ENCODE results near the gene XRN2. TPM values are rescaled to one million over a fixed set of nuclear protein-coding genes. Genes with fewer than 3 reads are reported as not detected.

Gene XRN2
- total RNA-seq, 2 experiments from 2014 or later: 48.5 to 48.9 TPM

DNA sequence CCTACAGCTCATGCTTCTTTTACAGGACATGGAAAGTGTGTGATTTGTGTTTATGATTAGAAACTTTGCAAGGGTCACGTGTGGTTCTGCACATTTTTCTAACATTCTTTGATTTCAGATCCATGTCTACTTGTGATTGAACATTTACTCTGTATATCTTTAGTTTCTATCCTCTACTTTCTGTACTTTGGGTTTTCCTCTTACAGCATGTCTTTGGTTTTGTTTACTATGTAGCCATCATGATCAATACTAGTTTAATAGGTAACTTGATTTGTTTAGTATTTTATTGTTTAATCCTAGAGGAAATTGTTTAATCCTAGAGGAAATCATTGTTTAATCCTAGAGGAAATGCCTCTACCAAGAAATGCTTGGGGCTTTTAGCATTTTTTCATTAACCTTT lies 41.8 kb downstream of the XRN2 start:
- Histone ChIP-seq H3K4me3 (ENCODE audit: low read length) (no peak overlapping the region), H3K9me3 (ENCODE audit: control insufficient read depth in 1 of 2, insufficient read depth in 1 of 2, low read length in 2 of 2) (no peaks in the 10 kb centered on the region), H3K27ac (ENCODE audit: low read depth in 1 of 2, low read length in 2 of 2) (no peak overlapping the region), H3K27me3 (ENCODE audit: control insufficient read depth in 1 of 2, insufficient read depth in 2 of 2, low read length in 2 of 2) (no peaks in the 10 kb centered on the region), H3K36me3 (ENCODE audit: insufficient read depth, low read length) (peaks cover 80% of the 10 kb centered on the region), H3K4me1 (ENCODE audit: insufficient read depth, low read length) (no peaks in the 10 kb centered on the region)
- ATAC-seq (ENCODE audit: poor library complexity) (no peak), DNase-seq (no peak)
- H3K4me1 Mint-ChIP-seq (ENCODE audit: low read depth): peaks cover 4% of the 10 kb centered on the region
- H3K4me3 Mint-ChIP-seq: no peak overlapping the region
- ChIA-PET POLR2A (no interaction called here), CTCF (no interaction called here)
- H3K27me3 Mint-ChIP-seq: no peaks in the 10 kb centered on the region
- no peaks in the 10 kb centered on the region for H3K9me3 Mint-ChIP-seq
- intact Hi-C loops (cut with DNase I, micrococcal nuclease): loop anchor here in 1 of 2 experiments (5.0 to 10.0 kb wide), 2 partner anchors 37 to 110 kb away; no protein-coding TSS in a partner anchor
- H3K36me3 Mint-ChIP-seq (ENCODE audit: low read depth): peaks cover 86% of the 10 kb centered on the region
- TF ChIP-seq, protein P1, sequence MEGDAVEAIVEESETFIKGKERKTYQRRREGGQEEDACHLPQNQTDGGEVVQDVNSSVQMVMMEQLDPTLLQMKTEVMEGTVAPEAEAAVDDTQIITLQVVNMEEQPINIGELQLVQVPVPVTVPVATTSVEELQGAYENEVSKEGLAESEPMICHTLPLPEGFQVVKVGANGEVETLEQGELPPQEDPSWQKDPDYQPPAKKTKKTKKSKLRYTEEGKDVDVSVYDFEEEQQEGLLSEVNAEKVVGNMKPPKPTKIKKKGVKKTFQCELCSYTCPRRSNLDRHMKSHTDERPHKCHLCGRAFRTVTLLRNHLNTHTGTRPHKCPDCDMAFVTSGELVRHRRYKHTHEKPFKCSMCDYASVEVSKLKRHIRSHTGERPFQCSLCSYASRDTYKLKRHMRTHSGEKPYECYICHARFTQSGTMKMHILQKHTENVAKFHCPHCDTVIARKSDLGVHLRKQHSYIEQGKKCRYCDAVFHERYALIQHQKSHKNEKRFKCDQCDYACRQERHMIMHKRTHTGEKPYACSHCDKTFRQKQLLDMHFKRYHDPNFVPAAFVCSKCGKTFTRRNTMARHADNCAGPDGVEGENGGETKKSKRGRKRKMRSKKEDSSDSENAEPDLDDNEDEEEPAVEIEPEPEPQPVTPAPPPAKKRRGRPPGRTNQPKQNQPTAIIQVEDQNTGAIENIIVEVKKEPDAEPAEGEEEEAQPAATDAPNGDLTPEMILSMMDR (IDR thresholded peaks at IDR 0.05): no peak
- no peak overlapping the region for H3K27ac Mint-ChIP-seq

DNA sequence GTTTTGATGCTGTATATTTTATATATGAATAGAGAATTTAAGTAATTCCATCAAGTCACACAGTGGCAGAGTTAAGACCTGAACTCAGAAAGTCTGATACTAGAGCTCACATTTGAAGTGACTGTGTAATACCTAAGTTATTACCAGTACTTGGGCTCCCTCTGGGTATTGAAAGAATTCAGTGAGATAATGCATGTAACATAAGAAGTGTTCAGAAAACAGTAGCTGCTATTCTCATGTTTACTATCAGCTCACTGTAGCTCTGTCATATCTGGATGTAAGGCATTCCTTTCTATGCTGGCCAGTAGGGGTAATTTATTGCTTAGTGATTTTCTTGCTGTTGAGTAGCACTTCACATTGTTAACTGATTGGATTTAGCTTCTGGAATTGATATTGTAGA lies 49.6 kb downstream of the XRN2 start:
- Mint-ChIP-seq H3K4me3 (no peak overlapping the region), H3K36me3 (ENCODE audit: low read depth) (peaks cover 75% of the 10 kb centered on the region), H3K27me3 (no peaks in the 10 kb centered on the region), H3K9me3 (no peaks in the 10 kb centered on the region), H3K4me1 (ENCODE audit: low read depth) (no peaks in the 10 kb centered on the region), H3K27ac (no peak overlapping the region)
- Histone ChIP-seq H3K36me3 (ENCODE audit: insufficient read depth, low read length) (peaks cover 55% of the 10 kb centered on the region), H3K4me3 (ENCODE audit: low read length) (no peak overlapping the region), H3K9me3 (ENCODE audit: control insufficient read depth in 1 of 2, insufficient read depth in 1 of 2, low read length in 2 of 2) (no peaks in the 10 kb centered on the region), H3K4me1 (ENCODE audit: insufficient read depth, low read length) (no peaks in the 10 kb centered on the region), H3K27me3 (ENCODE audit: control insufficient read depth in 1 of 2, insufficient read depth in 2 of 2, low read length in 2 of 2) (no peaks in the 10 kb centered on the region), H3K27ac (ENCODE audit: low read depth in 1 of 2, low read length in 2 of 2) (no peak overlapping the region)
- no peak for DNase-seq
- CTCF ChIA-PET: interaction anchor here (0.8 to 1.0 kb wide), 2 partner anchors 50 to 116 kb away, joined by 3 read pairs; partner anchors contain the start of gene XRN2
- intact Hi-C loops (cut with DNase I, micrococcal nuclease): loop anchor here in 1 of 2 experiments (10.0 kb wide), 1 partner anchor 48 kb away; the partner anchor contains the start of gene XRN2
- ATAC-seq (ENCODE audit: poor library complexity): no peak
- POLR2A ChIA-PET: no interaction called here
- TF ChIP-seq, protein P1 (IDR thresholded peaks at IDR 0.05): no peak

DNA sequence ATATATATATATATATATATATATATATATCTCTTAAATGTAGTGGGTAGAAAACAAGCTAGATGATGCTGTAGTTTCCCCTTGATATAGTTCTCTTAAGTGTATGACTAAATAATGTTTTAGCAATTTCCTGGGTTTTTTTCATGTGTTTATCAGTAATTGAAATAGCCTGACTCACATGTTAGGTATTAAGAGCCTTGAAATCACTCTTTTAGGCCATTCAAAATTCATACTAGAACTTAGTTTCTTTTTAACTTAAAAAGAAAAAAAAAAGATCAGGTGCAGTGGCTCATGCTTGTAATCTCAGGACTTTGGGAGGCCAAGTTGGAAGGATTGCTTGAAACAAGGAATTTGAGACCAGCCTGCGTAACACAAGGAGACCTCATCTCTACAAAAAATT lies 50.1 kb downstream of the XRN2 start:
- H3K4me1 ChIP-seq (ENCODE audit: insufficient read depth, low read length): no peaks in the 10 kb centered on the region
- intact Hi-C loops (cut with DNase I, micrococcal nuclease): loop anchor here in 1 of 2 experiments (10.0 kb wide), 1 partner anchor 48 kb away; the partner anchor contains the start of gene XRN2
- no peak overlapping the region for H3K27ac ChIP-seq (ENCODE audit: low read depth in 1 of 2, low read length in 2 of 2)
- Mint-ChIP-seq H3K4me3 (no peak overlapping the region), H3K27ac (no peak overlapping the region), H3K9me3 (no peaks in the 10 kb centered on the region), H3K4me1 (ENCODE audit: low read depth) (no peaks in the 10 kb centered on the region), H3K36me3 (ENCODE audit: low read depth) (peaks cover 75% of the 10 kb centered on the region), H3K27me3 (no peaks in the 10 kb centered on the region)
- TF ChIP-seq, protein P1 (IDR thresholded peaks at IDR 0.05): no peak
- no peak for DNase-seq
- no peak overlapping the region for H3K4me3 ChIP-seq (ENCODE audit: low read length)
- H3K36me3 ChIP-seq (ENCODE audit: insufficient read depth, low read length): peaks cover 57% of the 10 kb centered on the region
- ATAC-seq (ENCODE audit: poor library complexity): no peak
- no peaks in the 10 kb centered on the region for H3K9me3 ChIP-seq (ENCODE audit: control insufficient read depth in 1 of 2, insufficient read depth in 1 of 2, low read length in 2 of 2)
- POLR2A ChIA-PET: no interaction called here
- no peaks in the 10 kb centered on the region for H3K27me3 ChIP-seq (ENCODE audit: control insufficient read depth in 1 of 2, insufficient read depth in 2 of 2, low read length in 2 of 2)
- CTCF ChIA-PET: interaction anchor here (0.8 kb wide), 1 partner anchor 117 kb away, joined by 3 read pairs; no protein-coding TSS in a partner anchor

Data from CD4-positive, alpha-beta T cell (primary cell).